IMR-90 (cell line): ENCODE measurements around the gene RNPC3. TPM values are rescaled to one million over a fixed set of nuclear protein-coding genes. Genes with fewer than 3 reads are reported as not detected.

Experiments used
- ATAC-seq: fragments of 200-7000 bp; cut with Tn5 transposase; 2 replicates; pipeline ENCODE4 v1.9.1; 2020; ENCODE audit warnings: low read depth, mild to moderate bottlenecking, moderate library complexity
- BruUV-seq: library from RNA; stranded (reverse); fragments of 400-500 nt; replicated peaks from 2 replicates; lab custom pipeline; 2021; lab: Mats Ljungman, UMichigan
- CTCF ChIA-PET: fragments of 300-600 bp; formaldehyde crosslinking; extraction: SDS; loops from one replicate; lab custom pipeline; 2021; ENCODE audit warnings: antibody characterized with exemption; lab: Yijun Ruan, JAX
- POLR2A ChIA-PET: fragments of 300-600 bp; sonication (Branson Sonifier 250); formaldehyde crosslinking; loops from one replicate; lab custom pipeline; 2022; ENCODE audit warnings: antibody characterized with exemption; ENCODE audit not compliant: unreplicated experiment; lab: Charles Lee
- DNase-seq: peaks from one replicate; pipeline ENCODE4 v3.0.0; 2013
- H2AFZ ChIP-seq: replicated peaks from 2 replicates; pipeline ENCODE3; 2013; ENCODE audit warnings: low read length, mild to moderate bottlenecking; ENCODE audit not compliant: poor library complexity
- H2AK5ac ChIP-seq: 2 replicates; pipeline ENCODE4 v1.6.1; 2013; ENCODE audit warnings: low read depth, low read length, inconsistent platforms
- H2AK9ac ChIP-seq: replicated peaks from 2 replicates; pipeline ENCODE3; 2013; ENCODE audit warnings: mild to moderate bottlenecking, low read depth, low read length, moderate library complexity; ENCODE audit not compliant: poor library complexity
- H2BK120ac ChIP-seq: 2 replicates; pipeline ENCODE4 v1.6.1; 2013; ENCODE audit warnings: low read depth, low read length, inconsistent platforms
- H2BK15ac ChIP-seq: 3 replicates; pipeline ENCODE4 v1.6.1; 2013; ENCODE audit warnings: low read depth, low read length, inconsistent platforms
- H2BK20ac ChIP-seq: 2 replicates; pipeline ENCODE4 v1.6.1; 2013; ENCODE audit warnings: low read depth, mild to moderate bottlenecking, inconsistent platforms, low read length, moderate library complexity
- H2BK5ac ChIP-seq: 2 replicates; pipeline ENCODE4 v1.6.1; 2013; ENCODE audit warnings: mild to moderate bottlenecking, low read depth, low read length, inconsistent platforms; ENCODE audit not compliant: poor library complexity, severe bottlenecking
- H3K14ac ChIP-seq: replicated peaks from 2 replicates; pipeline ENCODE4 v1.6.1; 2013; ENCODE audit warnings: low read depth, low read length, inconsistent platforms
- H3K18ac ChIP-seq: 2 replicates; pipeline ENCODE4 v1.6.1; 2013; ENCODE audit warnings: low read depth, low read length, control low read depth
- H3K23ac ChIP-seq: 2 replicates; pipeline ENCODE4 v1.6.1; 2013; ENCODE audit warnings: low read depth, low read length, inconsistent platforms
- H3K27ac ChIP-seq: 2 replicates; pipeline ENCODE4 v1.5.1; 2013; ENCODE audit warnings: mild to moderate bottlenecking, control low read depth, low read length; ENCODE audit not compliant: insufficient read depth
- H3K27me3 ChIP-seq: 2 replicates; pipeline ENCODE4 v1.6.1; 2013; ENCODE audit warnings: low read length; ENCODE audit not compliant: control insufficient read depth, insufficient read depth
- H3K36me3 ChIP-seq: 2 replicates; pipeline ENCODE4 v1.6.1; 2013; ENCODE audit warnings: low read length, mixed read lengths; ENCODE audit not compliant: control insufficient read depth, insufficient read depth
- H3K4ac ChIP-seq: 2 replicates; pipeline ENCODE4 v1.6.1; 2013; ENCODE audit warnings: low read depth, low read length, inconsistent platforms
- H3K4me1 ChIP-seq: 2 replicates; pipeline ENCODE4 v1.6.1; 2013; ENCODE audit warnings: low read length, mixed read lengths; ENCODE audit not compliant: control insufficient read depth, insufficient read depth
- H3K4me2 ChIP-seq: 2 replicates; pipeline ENCODE4 v1.6.1; 2013; ENCODE audit warnings: low read depth, mild to moderate bottlenecking, control low read depth, low read length, moderate library complexity
- H3K4me3 ChIP-seq: 2 replicates; pipeline ENCODE4 v1.5.1; 2013; ENCODE audit warnings: low read depth, mild to moderate bottlenecking, control low read depth, low read length, moderate library complexity; ENCODE audit not compliant: insufficient read depth
- H3K56ac ChIP-seq: 2 replicates; pipeline ENCODE4 v1.6.1; 2013; ENCODE audit warnings: low read length, inconsistent platforms; ENCODE audit not compliant: insufficient read depth; ENCODE audit errors: extremely low read depth
- H3K79me1 ChIP-seq, 2 experiments: 2 replicates each; pipeline ENCODE4 v1.6.1; 2013; ENCODE audit warnings: low read length in 2 of 2, inconsistent platforms in 1 of 2, low read depth in 1 of 2
- H3K9ac ChIP-seq: 2 replicates; pipeline ENCODE4 v1.6.1; 2013; ENCODE audit warnings: low read depth, low read length, control low read depth
- H3K9me1 ChIP-seq: 2 replicates; pipeline ENCODE4 v1.6.1; 2013; ENCODE audit warnings: low read length, inconsistent platforms; ENCODE audit not compliant: insufficient read depth
- H3K9me3 ChIP-seq: 2 replicates; pipeline ENCODE4 v1.6.1; 2013; ENCODE audit warnings: low read length; ENCODE audit not compliant: control insufficient read depth, insufficient read depth
- H4K20me1 ChIP-seq: 2 replicates; pipeline ENCODE4 v1.6.1; 2013; ENCODE audit warnings: low read length, inconsistent platforms; ENCODE audit not compliant: insufficient read depth
- H4K5ac ChIP-seq: 2 replicates; pipeline ENCODE4 v1.6.1; 2013; ENCODE audit warnings: mild to moderate bottlenecking, low read depth, low read length, control low read depth
- H4K8ac ChIP-seq, 2 experiments: 2 replicates each; pipeline ENCODE4 v1.6.1; 2013; ENCODE audit warnings: low read depth in 2 of 2, low read length in 2 of 2, control low read depth in 1 of 2, inconsistent platforms in 1 of 2
- H4K91ac ChIP-seq: 2 replicates; pipeline ENCODE4 v1.6.1; 2013; ENCODE audit warnings: low read depth, low read length, inconsistent platforms; ENCODE audit not compliant: insufficient read depth
- CTCF ChIP-seq: conservative IDR thresholded peaks from 2 replicates; pipeline ENCODE4 v1.5.1; 2012; ENCODE audit warnings: mild to moderate bottlenecking, low read depth, low read length, improper control_type of control experiment
- FOS ChIP-seq: fragments of 150-350 bp; IDR thresholded peaks from 2 replicates; pipeline ENCODE4 v1.6.1; 2016; ENCODE audit warnings: low read depth, low read length
- POLR2A ChIP-seq: IDR thresholded peaks from 2 replicates; pipeline ENCODE4 v1.6.1; 2012; ENCODE audit warnings: mild to moderate bottlenecking, low read depth, low read length
- RCOR1 ChIP-seq: IDR thresholded peaks from 2 replicates; pipeline ENCODE4 v1.6.1; 2012; ENCODE audit warnings: mild to moderate bottlenecking, low read length, improper control_type of control experiment; ENCODE audit not compliant: insufficient replicate concordance
- RFX5 ChIP-seq: IDR thresholded peaks from 2 replicates; pipeline ENCODE4 v1.8.0; 2012; ENCODE audit warnings: low read depth, mild to moderate bottlenecking, low read length, moderate library complexity
- WGBS, 2 experiments: methylation state at CpG; one replicate each; pipeline versions ENCODE4 v1.1.5 to v1.1.7; 2013; ENCODE audit warnings: missing lambda C conversion rate in 2 of 2; ENCODE audit not compliant: insufficient read length in 1 of 2; ENCODE audit errors: extremely low coverage in 2 of 2; 5-methylcytosine and 5-hydroxymethylcytosine counted together
- dilution Hi-C: fragments of 300-500 bp; cut with HindIII; formaldehyde crosslinking; loops from one replicate; pipeline ENCODE4 v1.14.3; 2018; ENCODE audit warnings: low sequenced_read_pairs; ENCODE audit not compliant: unreplicated experiment
- in situ Hi-C: fragments of 300-500 bp; cut with MboI; formaldehyde crosslinking; loops from 3 replicates; pipeline ENCODE4 v1.14.3; 2019; ENCODE audit warnings: low sequenced_read_pairs, inconsistent platforms, mixed read lengths
- intact Hi-C: fragments of 100-400 bp; cut with micrococcal nuclease; formaldehyde crosslinking; loops from 2 replicates; pipeline ENCODE4 v1.10.0; 2022
- polyA plus RNA-seq, 3 experiments: library from polyadenylated mRNA; depleted of rRNA; stranded (reverse); fragments of >200 nt; gene quantifications; 2 replicates each; pipeline ENCODE4 v1.2.3, GENCODE V29; 2012; ENCODE audit warnings: low replicate concordance in 1 of 3
- total RNA-seq: library from RNA; depleted of rRNA; stranded (reverse); fragments of >200 nt; gene quantifications from 2 replicates; pipeline ENCODE4 v1.2.3, GENCODE V29; 2012

Gene RNPC3
- total and polyA plus RNA-seq, 2 of the 4 experiments (the other 2 are of a cell fraction) = 3.8 to 9.9 TPM

GRCh38 chr1:103582464-103582863 lies 57.0 kb downstream of the RNPC3 start:
- H3K79me1 ChIP-seq = no peaks in the 10 kb centered on the region
- no peak overlapping the region for H3K27ac ChIP-seq
- no peak overlapping the region for H2AK9ac ChIP-seq
- peak; percentile 48 for ATAC-seq
- H2AK5ac ChIP-seq = no peak overlapping the region
- H3K23ac ChIP-seq = no peak overlapping the region
- H2BK120ac ChIP-seq = no peak overlapping the region
- H3K9me3 ChIP-seq = no peaks in the 10 kb centered on the region
- no peak overlapping the region for H3K4me2 ChIP-seq
- no peak overlapping the region for H2BK20ac ChIP-seq
- no peaks in the 10 kb centered on the region for H4K20me1 ChIP-seq
- dilution Hi-C loops (no loop called here), in situ Hi-C loops (no loop called here), intact Hi-C loops (no loop called here)
- TF ChIP-seq POLR2A (no peak), CTCF (no peak), RFX5 (no peak), RCOR1 (no peak), FOS (no peak)
- no peak overlapping the region for H4K91ac ChIP-seq
- H2AFZ ChIP-seq = no peak overlapping the region
- H3K56ac ChIP-seq = no peak overlapping the region
- H3K9me1 ChIP-seq = no peaks in the 10 kb centered on the region
- H3K4me1 ChIP-seq = no peaks in the 10 kb centered on the region
- no CpG with 5 or more reads among the region's 1 CpG for WGBS, 2 experiments
- no peak overlapping the region for H3K4me3 ChIP-seq
- H3K4ac ChIP-seq = no peak overlapping the region
- no peak overlapping the region for H4K8ac ChIP-seq
- POLR2A ChIA-PET = no interaction called here
- H3K14ac ChIP-seq = no peak overlapping the region
- CTCF ChIA-PET = no interaction called here
- no peak overlapping the region for H2BK15ac ChIP-seq
- no peaks in the 10 kb centered on the region for H3K36me3 ChIP-seq
- H3K18ac ChIP-seq = no peak overlapping the region
- no peaks in the 10 kb centered on the region for H3K27me3 ChIP-seq
- no peak overlapping the region for H4K5ac ChIP-seq
- no peak overlapping the region for H3K9ac ChIP-seq
- BruUV-seq = no TSS peak
- H2BK5ac ChIP-seq = no peak overlapping the region
- DNase-seq = no peak
